HuH-7.5 (cell line): ENCODE results near the gene GPS1.

Experiments
- DNase-seq: peaks from one replicate; pipeline ENCODE4 v3.0.0; 2011; ENCODE audit warnings: low spot score

GPS1 gene

DNA sequence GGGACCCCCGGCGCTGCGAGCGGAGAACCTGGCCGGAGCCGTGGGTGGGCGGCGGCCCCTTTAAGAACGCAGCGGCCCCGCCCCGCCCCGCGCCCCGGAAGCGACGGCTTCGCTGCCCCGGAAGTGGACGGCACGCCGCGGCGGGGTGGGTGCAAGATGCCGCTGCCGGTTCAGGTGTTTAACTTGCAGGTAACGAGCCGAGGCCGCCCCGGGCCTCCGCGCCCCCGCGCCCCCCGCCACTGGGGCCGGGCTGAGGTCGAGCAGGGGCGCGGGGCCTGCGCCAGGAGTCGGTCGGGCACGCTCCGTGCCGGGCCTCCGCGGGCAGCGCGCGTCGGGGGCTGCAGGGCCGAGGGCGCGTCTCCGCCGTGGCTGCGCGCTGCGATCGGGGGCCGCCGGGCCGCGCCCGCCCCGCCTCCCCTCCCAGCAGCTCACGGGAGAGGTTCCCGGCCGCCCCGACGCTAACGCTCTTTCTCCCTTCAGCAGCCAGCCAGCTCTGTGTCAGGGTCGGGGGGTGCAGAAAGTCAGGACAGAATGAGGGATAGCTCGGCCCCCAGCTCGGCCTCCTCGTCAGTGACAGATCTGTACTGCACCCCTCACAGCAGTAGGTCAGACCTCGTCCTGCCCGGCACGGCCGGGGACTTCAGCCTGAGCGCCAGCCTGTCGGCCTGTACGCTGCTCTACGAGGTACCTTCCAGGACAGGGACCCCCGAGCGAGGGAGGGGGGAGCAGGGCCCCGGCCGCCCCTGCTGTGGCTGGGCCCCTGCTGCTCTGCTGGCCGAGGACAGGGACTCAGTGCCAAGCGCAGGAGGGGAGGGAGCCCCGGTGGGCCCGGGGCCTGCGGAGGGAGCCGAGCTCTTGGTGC is at the start of gene GPS1, which contains the start of gene RFNG:
Gene GPS1 (plus strand): TSS at position 123 of the 862 bp plus-strand sequence. CDS start 34 bp downstream, at position 157.
Gene RFNG (minus strand): TSS at position 36 of the 862 bp plus-strand sequence. CDS start 45 bp downstream, outside the sequence.
- peak; percentile 92 for DNase-seq

DNA sequence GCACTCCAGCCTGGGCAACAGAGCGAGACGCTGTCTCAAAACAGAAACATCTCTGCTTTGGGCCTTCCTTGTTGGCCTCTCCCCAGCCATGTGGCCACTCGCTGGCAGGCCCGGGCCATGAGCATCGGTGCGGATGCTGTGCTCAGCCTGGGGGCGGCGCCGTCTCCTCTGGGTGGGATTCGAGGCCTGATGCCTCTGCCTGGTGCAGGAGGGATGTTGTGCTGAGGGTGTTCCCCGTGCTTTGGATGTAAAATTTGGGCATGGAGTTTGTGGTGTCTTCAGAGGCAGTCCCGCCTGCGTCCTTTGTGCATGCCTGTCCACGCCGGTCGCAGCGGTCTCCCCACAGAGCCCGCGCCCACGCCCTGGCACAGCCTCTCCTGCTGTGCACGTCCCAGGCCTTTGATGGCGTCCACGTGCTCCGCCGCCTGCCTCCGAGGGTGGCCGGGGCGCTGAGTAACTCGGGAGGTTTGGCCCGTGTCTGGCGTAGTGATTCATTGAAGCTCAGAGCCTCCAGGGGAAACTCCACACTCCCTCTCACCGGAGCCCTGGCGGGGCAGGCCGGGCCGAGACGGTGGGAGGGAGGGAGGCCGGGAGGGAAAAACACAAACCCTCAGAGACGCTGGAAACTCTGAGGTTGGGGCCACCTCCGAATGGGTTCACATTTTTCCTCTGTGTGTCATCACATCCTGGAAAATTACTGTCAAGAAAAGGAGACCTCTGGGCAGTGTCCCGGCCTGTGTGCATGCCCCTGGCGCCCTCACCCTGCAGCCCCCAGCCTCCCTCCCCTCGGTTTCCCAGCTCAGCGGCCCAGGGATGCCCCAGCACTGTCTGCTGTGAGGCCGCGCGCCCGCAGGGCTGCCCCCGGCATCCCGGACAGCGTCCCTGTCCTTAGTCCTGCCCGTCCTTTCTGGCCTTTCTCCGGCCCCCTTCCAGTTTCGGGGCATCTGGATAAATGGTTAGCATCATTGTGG is 48.0 kb upstream of the GPS1 start:
- DNase-seq: peak; percentile 45

DNA sequence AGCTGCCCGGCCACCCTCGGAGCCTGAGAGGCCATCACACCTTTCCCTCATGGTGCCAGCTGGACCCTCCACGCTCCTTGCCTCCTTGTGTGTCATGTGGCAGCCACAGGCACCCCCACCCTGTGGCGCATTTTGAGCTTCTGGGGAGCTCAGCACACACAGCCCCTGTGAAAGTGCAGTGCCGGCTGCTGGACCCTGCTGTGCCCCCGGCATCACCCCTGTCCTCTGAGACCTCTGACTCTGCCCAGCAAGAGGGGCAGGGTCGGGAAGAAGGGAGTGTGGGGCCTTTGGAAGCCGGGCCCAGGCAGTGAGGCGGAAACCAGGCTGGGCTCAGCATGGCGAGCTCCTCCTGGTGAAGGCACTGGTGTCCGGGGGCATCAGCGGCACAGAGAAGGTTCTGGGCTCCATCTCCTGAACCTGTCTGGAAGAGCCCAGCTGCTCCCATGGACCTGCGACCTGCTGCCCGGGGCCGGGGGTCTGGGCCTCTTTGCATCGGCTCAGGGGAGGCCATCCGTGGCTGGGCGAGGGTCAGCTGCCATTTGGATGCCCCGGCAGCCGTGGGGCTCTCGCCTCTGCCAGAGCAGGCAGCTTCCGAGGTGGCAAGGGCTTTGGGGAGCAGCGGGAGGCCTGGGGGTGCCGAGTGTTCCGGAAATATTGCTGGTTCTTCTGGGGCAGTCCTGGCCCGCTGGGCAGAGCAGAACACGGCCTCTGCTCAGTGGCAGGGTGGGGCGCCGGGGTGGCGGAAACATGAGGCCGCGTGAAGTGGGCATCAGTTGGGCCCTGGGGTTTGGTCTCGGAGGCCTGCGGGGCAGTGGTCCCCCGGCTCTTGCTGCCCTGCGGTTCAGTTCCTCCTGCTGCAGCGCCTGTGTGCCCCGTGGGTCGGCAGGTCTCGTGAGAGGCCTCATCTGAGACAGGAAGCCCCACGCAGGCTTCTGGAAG is 46.9 kb upstream of the GPS1 start:
- no peak for DNase-seq

DNA sequence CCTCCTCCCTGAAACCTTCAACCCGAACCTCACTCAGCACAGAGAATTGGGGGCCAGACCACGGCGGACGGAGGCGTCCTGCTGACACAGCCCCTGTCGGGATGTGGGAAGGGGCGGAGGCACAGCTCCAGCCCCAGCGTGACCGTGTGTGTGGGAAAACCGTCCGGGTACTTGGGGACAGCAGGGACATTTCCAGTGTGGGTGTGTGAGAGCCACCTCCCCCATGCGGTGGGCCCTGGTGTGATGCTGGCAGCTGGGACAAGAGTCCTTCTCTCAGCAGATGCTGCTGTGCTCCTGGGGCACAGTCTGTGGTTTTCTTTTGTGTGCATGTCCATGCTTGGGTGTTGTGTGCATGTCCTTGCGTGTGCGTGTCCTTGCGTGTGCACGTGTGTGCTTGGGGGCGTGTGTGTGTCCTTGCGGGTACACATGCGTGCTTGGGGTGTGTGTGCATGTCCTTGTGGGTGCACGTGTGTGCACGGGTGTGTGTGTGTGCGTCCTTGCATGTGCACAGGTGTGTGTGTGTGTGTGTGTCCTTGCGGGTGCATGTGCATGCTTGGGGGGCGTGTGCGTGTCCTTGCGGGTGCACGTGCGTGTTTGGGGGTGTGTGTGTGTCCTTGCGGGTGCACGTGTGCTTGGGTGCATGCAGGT is 45.9 kb upstream of the GPS1 start:
- no peak for DNase-seq

DNA sequence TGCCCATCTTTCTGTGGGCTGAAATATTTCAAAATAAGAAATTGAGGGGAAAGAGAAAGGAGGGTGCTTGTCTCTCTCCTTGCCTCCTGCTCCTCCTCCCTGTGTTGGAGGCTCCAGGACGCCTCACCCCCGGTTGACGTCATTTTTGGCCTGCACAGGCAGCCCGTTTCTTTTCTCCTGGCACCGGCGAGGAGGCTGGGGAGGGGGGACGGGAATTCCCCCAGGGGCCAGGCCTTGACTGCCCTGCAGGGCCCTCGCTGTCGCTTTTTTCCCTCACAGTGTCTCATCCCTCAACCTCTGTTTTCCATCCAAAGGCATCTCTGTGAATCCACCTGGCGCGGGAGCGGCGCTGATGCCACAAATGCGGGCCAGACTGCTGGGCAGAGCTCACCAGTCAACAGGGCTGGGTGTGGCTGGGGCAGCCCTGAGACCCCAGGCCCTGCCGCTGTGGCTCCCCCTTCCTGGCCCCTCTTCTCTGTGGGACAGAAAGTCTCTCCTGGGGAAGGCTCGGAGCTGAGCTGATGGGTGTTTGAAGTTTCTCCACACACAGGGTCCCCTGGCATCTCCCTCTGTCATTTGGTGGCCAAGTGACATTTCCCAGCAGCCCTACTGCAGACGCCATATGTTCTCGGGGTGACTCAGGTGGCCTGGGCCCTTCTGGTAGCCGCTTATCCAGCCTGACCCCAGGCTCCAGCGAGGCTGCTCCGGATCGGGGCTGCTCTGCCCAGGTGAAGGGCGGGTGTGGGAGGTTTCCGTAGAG is 45.0 kb upstream of the GPS1 start:
- no peak for DNase-seq

DNA sequence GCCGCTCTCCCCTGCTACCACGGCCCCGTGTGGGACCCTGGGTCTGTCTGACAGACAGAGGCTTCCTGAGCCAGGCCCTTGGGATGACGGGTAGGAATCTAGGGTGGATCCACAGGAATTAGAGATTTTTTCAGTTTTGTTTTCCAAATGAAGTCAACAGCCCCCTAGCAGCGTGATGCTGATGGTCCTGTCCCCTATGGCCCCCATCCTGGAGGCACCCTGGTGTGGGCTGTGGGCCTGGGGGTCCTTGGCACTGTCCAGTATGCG is 44.5 kb upstream of the GPS1 start:
- DNase-seq: no peak

DNA sequence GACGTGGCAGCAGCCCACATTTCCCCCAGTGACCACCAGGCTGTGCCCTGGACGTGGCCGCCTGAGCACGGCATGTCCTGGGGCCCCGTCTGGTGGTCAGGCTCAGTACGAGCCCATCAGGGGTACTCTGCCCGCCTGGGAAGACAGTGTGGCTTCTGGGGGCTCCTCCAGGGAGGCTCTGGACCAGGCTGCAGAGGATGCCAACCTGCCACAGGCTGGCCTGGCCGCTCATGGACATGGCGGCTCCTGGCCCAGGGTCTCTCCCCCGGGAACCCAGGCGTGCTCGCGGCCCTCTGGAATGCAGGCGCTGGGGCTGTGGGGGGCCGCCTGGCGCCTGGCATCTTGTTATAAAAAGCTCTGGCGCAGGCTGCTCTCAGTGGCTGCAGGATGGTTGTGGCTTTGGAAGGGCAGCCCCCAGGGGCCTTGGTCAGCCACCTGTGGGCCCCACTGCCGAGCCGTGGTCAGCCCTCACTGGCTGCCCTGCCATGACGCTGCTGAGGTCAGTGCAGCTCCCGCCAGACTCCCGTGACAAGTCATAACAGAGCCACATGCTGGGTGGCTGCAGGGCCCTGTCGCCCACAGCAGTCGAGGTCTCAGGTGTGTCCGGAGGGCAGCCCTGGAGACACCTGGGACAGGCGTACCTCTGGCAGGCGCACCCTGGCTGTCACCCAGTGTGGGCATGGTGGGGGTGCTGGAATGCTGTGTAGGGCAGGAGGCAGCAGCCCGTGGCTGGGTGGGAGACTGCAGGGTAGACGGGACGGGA is 44.0 kb upstream of the GPS1 start:
- DNase-seq: no peak

DNA sequence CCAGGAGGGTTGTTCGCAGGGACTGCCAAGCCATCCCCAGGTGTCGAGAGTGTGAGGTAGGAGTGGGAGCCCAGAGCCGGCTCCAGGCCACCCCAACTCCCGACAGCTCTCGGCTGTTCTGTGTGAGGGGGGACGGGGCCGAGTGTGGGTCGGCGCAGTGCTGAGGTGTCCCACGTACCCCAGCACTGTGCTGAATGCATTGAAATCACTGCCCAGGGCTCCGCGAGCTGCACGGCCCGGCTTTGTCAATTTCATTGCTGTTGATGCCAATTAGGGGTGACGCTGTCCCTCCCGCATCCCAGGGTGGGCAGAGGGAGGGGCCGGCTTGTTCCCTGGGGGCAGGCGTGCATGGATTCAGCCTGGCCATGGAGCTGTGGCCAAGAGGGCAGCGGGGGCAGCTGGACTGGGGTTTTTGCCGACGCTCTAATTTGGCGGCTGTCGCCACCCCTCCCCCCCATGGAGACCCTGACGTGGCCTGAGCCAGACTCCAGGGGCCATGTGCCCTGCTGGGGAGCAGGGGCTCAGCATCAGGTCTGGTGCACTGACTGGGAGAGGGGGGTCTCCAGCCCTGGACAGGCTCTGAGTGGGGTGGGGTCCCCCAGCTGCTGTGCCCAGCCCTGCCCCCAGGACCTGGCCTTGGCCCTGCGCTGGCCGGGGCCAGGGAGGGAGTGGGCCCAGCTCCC is 43.3 kb upstream of the GPS1 start:
- no peak for DNase-seq

DNA sequence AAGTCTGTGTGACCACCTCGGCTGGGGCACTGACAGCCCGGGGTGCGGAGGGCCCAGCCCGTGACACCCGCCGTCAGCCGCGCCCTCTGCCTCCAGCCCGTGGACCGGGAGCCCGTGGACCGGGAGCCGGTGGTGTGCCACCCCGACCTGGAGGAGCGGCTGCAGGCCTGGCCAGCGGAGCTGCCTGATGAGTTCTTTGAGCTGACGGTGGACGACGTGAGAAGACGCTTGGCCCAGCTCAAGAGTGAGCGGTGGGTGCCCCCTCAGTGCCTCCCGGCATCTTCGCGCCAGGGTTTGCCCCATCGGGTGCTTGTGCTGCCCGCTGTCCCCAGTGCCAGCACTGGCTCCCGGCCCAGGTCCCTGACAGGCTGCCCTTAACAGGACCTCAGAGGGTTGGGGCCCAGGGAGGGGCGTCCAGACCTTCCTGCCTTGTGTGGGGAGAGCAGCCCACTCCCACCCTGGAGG is 42.7 kb upstream of the GPS1 start:
- no peak for DNase-seq

DNA sequence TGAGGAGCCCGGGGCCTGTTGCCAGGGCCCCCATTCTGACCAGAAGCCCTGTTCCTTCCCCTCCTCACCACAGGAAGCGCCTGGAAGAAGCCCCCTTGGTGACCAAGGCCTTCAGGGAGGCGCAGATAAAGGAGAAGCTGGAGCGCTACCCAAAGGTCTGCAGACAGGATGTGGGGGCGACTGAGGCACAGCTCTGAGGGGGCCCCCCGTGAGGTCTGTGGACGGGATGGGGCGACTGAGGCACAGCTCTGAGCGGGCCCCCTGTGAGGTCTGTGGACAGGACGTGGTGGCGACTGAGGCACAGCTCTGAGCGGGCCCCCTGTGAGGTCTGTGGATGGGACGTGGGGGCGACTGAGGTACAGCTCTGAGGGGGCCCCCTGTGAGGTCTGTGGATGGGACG is 42.3 kb upstream of the GPS1 start:
- no peak for DNase-seq

DNA sequence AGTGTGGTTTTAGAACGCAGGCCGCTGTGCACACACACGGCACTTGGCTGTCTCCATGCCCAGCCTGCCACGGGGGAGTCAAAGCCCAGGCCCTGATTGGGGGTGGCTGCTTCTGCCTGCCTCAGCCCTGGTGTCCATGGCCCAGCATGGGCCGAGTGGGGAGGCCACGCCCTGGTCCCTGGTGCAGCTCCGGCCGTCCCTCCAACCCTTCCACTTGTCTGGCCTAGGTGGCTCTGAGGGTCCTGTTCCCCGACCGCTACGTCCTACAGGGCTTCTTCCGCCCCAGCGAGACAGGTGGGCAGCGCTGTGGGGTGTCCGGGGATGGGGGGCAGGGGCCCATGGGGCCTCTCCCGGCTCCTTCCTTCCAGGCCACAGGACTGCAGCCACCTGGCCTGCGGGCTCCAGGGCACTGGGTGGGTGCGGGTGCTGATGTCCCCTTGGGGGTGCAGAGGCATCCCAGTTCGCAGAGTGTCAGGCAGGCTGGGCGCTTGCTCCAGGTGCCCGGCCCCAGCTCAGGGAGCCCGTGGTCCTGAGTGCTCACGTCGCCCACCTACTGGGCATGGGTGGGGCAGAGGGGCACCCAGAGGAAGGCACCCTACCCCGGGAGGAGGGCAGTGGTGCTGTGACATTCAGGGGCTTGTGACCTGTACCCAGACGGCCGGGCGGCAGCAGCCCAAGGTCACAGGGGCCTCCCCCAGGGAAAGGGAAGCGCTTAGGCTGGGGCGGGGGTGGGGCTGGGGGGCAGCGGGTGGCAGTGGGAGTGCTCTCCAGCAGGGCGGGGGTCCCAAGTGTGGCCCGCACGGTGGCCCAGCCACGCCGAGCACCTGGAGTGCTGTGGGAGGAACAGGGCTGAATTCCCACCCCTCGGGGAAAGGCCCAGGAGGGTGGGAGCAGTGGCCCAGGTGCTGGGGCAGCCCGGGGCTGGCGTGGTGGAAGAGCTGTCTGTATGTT is 40.8 kb upstream of the GPS1 start:
- no peak for DNase-seq

DNA sequence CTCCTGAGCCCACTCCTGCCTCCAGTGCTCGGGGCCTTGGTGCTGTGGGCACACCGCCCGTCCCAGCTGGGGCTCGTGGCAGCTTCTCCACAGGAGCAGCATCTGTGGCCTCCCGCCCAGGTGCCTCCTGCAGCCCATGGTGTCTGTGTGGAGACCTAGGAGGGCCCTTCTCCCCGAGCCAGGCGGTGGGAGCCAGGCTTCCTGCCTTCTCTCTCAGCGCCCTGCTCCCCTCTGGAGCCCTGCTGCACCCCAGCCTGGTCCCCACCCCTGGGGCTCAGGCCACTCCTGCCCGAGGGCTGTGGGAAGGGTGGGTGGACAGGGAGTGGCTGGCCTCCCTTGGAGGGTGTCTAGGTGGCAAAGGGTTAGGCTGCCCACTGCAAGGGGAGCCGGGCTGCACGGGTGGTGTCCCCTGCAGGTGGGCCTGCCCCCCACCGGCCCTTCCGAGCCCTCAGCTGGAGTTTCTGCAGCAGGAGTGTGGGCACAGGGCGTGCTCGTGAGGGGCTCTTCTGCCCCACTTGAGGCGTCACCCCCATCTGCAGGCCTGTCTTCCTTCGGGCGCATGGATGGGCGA is 40.0 kb upstream of the GPS1 start:
- DNase-seq: no peak

DNA sequence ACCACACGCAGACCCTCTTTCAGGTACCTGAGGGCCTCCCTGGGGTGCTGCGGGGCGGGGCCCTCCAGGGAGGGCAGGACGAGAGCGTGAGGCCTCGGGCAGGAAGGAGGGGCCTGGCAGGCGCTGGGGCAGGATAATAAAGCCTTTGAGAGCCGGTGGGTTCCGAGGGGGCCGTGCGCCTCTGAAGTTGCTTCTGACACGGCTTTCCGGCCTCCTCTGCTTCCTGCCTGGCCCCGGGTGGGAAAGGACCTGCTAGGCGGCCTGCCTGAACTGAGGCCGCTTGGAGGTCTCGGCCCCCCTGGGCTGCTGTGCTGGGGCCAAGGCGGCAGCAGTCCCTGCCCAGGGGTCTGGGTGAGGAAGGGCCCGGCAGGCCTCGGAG is 39.4 kb upstream of the GPS1 start:
- DNase-seq: no peak

DNA sequence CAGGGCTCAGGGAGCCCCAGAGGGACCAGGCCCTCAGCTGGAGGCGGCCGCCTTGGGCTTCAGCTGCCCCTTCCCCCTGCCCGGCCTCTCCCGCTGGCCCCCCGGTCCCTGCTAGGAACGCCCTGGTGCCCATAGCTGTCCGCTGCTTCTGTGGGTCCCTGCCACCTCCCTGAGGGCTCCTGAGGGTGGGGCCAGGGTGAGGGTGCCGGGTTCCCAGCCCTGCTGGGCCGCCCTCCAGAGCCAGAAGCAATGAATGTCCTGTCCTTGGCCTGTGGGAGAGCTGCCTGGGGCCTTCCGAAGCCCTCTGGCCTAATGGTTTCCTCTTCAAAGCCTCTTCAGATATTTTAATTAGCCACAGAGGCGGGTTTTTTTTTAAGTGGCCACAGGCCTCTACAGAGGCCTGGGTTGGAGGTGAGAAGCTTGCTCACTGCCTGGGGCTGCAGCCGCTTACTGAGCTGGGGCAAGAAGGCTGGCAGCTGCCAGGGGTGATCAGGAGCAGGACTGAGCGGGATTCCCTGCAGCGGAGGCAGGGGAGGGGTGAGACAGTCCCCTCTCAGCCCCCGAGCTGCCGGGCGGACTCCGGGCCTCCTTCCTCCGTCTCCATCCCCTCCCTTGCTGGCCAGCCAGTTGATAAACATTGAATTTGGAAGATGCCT is 38.9 kb upstream of the GPS1 start:
- no peak for DNase-seq

DNA sequence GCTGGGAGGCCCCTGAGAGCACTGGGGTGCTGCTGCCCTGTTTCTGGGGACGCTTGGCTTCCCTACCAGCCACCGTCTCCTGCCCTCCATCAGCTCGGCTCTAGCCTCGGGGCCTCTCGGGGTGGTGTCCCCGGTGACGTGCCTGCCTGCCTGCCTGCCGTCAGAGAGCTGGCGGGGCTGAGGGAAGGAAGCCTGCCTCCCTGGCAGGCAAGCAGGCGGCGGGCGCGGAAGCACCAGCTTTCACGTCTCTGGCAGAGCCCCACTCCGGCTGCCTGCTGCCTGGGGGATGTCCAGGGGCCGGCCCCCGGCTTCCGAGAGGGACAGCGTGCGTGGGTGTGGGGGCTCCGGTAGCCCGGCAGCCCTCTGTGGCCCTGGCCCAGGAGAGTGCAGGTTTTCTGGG is 38.4 kb upstream of the GPS1 start:
- DNase-seq: no peak

DNA sequence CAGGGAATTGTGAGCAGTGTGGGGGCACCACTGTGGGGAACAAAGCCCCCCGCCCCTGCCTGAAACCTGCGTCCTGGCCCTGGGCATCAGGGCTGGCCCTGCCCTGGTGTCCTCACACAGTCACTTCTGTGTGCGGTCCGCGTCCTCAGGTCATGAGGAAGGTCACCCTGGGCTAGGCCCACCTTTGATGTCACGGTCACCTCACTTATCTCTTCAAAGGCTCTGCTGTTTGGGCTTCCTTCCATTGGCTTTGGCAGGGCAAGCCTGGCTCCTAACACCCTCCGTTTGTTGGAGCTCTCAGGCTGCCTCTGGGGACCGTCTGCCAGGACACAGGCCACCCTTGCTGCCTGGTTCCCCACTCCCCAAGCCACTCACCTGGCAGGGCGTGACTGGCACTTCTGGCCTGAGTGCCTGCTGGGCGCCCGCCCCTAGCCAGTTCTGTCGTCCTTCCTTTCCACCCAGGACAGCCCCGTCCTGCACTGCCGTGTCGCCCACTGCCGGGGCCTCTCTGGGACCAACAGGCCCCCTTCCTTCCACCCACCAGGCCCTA is 37.9 kb upstream of the GPS1 start:
- DNase-seq: no peak

DNA sequence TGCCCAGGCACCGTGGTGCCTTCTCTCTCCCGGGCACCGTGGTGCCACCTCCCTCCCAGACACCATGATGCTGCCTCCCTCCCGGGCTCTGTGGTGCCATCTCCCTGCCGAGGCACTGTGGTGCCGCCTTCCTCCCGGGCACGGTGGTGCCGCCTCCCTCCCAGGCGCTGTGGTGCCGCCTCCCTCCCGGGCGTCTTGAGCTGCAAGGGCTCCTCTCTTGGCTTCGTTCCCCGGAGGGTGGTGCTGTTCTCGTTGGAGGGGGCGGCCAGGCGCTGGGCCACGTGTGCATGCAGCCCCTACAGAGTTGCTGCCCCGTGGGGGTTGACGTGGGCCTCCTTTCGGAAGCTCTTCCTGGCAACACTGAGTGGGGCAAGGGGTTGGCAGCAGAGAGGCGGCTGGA is 37.3 kb upstream of the GPS1 start:
- no peak for DNase-seq
